Esophagus muscularis mucosa (tissue), 2 donors: ENCODE measurements around the gene PSPC1.
"Not testable (repeated sequence)": the region's sequence is repeated elsewhere in the genome, so short reads cannot be mapped to it uniquely, and the experiment has no call there.

Experiments used
- EP300 ChIP-seq: sonication (generic); formaldehyde crosslinking; IDR thresholded peaks from one replicate; pipeline ENCODE4 v1.6.1; 2017; ENCODE audit warnings: antibody characterized with exemption
- POLR2A ChIP-seq: fragments of 450-650 bp; IDR thresholded peaks from one replicate; pipeline ENCODE4 v1.6.1; 2017; ENCODE audit warnings: antibody characterized with exemption, moderate library complexity, mild to moderate bottlenecking, low read depth

GRCh38 chr13:19691447-19691846 lies 91.3 kb downstream of the PSPC1 start:
- TF ChIP-seq POLR2A, EP300: not testable (repeated sequence)
